Measurements from ENCODE around the gene TTC27. TPM values are rescaled to one million over a fixed set of nuclear protein-coding genes. Genes with fewer than 3 reads are reported as not detected.

TTC27 gene
- total and polyA plus RNA-seq, 2 of the 13 experiments (the other 11 are each of a cell fraction or from before 2014, with no cell fraction given): 26.7 to 44.7 TPM

DNA sequence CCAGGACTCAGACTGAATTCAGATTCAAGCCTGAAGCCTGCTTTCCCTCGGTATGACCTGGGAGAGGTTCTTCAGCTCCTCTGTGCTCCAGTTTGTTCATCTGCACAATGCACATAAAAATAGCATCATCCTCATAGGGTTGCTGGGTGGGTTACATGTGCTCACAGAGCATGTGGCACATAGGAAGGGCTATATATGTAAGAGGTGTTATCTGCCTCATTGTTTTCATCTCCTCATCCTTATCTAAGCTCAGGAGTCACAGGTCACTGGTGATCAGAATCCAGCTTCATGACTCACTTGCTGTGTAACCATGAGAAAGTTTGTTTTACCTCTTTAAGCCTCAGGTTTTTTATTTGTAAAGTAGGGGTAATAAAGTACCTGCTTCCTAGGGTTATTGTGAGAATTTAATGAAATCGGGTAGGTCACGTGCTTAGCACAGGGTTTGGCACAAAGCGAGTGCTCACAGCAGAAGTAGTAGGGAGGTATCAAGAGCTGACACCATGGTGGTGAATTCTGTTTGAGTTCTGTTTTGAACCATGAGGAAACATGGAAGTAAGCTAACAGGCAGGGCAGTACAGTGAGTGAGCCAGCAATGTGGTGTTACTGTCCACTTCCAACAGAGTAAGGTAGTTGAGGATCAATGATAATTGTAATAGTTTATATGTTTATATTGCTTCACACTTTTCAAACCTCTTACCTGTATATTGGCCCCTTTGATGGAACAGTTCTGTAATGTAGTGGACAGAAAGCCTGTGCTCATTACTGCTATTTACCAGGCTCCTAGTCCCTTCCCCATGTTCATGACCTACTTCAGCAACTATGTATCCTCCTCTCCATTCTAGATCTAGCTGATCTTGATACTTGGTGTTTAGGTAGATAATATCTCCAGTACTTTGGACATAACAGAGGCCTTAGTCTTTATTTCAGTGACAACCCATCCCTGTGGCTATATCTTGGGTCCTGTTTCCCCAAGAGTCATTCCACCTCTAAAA lies 177.6 kb downstream of the TTC27 start (continued):
- TF ChIP-seq EP300 (IDR thresholded peaks at IDR 0.05; ENCODE audit: low read depth in 2 of 2, low read length in 2 of 2): peak in 1 of 2 experiments; percentile 73; a peak in 2 of 4 replicates
- TF ChIP-seq EP300 (CRISPR knock-in tag; IDR thresholded peaks at IDR 0.05; ENCODE audit: borderline replicate concordance): peak; percentile 78; the same call in 1 of the 2 replicates
- no peak for TF ChIP-seq ZNF282 (IDR thresholded peaks at IDR 0.05; ENCODE audit: partially characterized antibody)
- TF ChIP-seq HNF1B (CRISPR knock-in tag; IDR thresholded peaks at IDR 0.05): no peak
- TF ChIP-seq HNF1A (IDR thresholded peaks at IDR 0.05; ENCODE audit: low read depth): no peak
- TF ChIP-seq HNF1A (CRISPR knock-in tag; IDR thresholded peaks at IDR 0.05; ENCODE audit: borderline replicate concordance): no peak
- TF ChIP-seq, protein P1, sequence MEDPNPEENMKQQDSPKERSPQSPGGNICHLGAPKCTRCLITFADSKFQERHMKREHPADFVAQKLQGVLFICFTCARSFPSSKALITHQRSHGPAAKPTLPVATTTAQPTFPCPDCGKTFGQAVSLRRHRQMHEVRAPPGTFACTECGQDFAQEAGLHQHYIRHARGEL (CRISPR knock-in tag; IDR thresholded peaks at IDR 0.05): no peak
- TF ChIP-seq ZNF619 (CRISPR knock-in tag; IDR thresholded peaks at IDR 0.05): no peak
- no peak for TF ChIP-seq HOXA3 (CRISPR knock-in tag; IDR thresholded peaks at IDR 0.05)
- TF ChIP-seq HOMEZ (CRISPR knock-in tag; IDR thresholded peaks at IDR 0.05; ENCODE audit: low read depth): 0 out of 2 replicates have a peak, but pooled peaks have one; percentile 39
- no peak for TF ChIP-seq ZNF263 (CRISPR knock-in tag; IDR thresholded peaks at IDR 0.05)
- no peak for TF ChIP-seq TEAD2 (CRISPR knock-in tag; IDR thresholded peaks at IDR 0.05)
- TF ChIP-seq, protein P2, sequence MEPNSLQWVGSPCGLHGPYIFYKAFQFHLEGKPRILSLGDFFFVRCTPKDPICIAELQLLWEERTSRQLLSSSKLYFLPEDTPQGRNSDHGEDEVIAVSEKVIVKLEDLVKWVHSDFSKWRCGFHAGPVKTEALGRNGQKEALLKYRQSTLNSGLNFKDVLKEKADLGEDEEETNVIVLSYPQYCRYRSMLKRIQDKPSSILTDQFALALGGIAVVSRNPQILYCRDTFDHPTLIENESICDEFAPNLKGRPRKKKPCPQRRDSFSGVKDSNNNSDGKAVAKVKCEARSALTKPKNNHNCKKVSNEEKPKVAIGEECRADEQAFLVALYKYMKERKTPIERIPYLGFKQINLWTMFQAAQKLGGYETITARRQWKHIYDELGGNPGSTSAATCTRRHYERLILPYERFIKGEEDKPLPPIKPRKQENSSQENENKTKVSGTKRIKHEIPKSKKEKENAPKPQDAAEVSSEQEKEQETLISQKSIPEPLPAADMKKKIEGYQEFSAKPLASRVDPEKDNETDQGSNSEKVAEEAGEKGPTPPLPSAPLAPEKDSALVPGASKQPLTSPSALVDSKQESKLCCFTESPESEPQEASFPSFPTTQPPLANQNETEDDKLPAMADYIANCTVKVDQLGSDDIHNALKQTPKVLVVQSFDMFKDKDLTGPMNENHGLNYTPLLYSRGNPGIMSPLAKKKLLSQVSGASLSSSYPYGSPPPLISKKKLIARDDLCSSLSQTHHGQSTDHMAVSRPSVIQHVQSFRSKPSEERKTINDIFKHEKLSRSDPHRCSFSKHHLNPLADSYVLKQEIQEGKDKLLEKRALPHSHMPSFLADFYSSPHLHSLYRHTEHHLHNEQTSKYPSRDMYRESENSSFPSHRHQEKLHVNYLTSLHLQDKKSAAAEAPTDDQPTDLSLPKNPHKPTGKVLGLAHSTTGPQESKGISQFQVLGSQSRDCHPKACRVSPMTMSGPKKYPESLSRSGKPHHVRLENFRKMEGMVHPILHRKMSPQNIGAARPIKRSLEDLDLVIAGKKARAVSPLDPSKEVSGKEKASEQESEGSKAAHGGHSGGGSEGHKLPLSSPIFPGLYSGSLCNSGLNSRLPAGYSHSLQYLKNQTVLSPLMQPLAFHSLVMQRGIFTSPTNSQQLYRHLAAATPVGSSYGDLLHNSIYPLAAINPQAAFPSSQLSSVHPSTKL (CRISPR knock-in tag; IDR thresholded peaks at IDR 0.05): peak; percentile 79
- peak; percentile 60; the same call in 1 of the 2 replicates for TF ChIP-seq RCOR2 (CRISPR knock-in tag; IDR thresholded peaks at IDR 0.05)
- 0 out of 2 replicates have a peak, but pooled peaks have one; percentile 17 for TF ChIP-seq ZMYM4 (CRISPR knock-in tag; IDR thresholded peaks at IDR 0.05)
- TF ChIP-seq ZNF879 (CRISPR knock-in tag; IDR thresholded peaks at IDR 0.05): no peak
- peak; percentile 51; the same call in 1 of the 2 replicates for TF ChIP-seq HDAC2 (CRISPR knock-in tag; IDR thresholded peaks at IDR 0.05)

All from HepG2 (cell line).